HCEC 1CT (cell line): ENCODE results near the gene TSPAN32.
"Not testable (repeated sequence)": the region's sequence is repeated elsewhere in the genome, so short reads cannot be mapped to it uniquely, and the experiment has no call there.

ENCODE experiments used
- DNase-seq: peaks from one replicate; pipeline ENCODE4 v3.0.0-alpha.2; 2017

The TSPAN32 gene

DNA sequence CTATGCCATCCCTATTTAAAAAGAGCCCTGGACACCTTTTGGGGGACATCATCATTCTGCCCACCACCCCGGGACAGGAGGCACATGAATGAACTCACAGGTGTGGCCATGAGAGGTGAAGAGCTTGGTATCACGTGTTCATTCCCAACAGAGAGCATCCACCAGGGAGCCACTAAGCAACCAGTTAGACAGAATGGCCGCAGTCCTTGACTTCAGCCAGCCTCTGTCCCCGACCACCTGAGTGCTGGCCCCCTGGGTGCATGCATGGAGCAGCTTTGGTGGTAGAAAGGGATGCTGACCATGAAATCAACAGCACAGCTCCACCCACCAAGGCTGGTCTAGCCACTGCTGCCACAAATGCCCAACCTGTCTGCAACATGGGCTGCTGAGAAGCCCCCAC, 44.2 kb downstream of the TSPAN32 start:
- no peak for DNase-seq

DNA sequence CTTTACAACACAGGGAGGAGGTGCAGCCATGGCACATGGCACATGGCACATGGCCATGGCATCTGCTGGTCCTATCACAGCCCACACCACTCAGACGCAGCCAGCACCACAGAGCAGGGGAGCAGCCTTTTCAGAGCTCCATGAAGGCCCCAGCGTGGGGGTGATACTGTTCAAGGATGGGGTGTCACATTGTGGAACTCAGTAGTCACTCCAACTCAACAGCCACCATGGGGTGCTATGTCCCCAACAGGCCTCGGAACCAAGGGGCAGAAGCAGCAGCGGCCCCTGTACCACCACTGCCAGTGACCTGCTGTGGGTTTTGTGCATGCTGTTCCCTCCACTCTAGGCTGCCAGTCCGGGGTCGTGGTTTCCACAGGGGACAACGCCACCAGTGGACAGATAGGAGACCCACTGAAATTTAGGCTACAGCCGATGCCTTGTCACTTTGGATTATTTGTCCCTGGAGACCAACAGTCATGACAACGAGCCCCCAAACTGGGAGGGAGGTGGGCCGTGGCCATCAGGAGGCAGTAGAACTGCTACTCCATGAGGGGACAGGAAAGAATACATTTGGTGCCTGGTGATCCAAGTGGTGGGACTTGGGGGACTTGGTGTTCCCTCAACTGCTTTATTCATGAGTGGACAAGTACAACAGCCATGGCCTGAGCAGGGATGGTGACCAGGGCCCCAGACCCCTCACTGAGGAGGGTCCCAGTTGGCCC, 44.9 kb downstream of the TSPAN32 start:
- no peak for DNase-seq

DNA sequence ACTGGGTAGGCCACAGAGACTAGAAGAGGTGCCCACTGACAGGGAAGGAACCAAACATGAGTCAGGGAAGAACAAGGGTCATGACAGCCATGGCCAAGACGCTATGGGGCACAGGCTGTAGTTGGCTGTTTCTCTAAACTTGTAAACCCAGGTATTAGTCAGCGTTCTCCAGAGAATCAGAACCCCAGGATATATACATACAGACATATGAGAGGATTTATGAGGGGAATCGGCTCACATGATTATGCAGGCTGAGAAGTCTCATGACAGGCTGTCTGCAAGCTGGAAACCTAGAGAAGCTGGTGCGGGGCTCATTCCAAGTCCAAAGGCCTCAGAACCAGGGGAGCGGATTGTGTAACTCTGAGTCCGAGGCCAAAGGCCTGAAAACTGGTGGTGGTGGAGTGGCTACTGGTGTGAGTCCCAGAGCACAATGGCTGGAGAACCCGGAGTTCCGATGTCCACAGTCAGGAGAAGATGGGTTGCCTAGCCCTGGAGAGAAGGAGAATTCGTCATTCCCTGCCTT, 45.6 kb downstream of the TSPAN32 start:
- DNase-seq = no peak

DNA sequence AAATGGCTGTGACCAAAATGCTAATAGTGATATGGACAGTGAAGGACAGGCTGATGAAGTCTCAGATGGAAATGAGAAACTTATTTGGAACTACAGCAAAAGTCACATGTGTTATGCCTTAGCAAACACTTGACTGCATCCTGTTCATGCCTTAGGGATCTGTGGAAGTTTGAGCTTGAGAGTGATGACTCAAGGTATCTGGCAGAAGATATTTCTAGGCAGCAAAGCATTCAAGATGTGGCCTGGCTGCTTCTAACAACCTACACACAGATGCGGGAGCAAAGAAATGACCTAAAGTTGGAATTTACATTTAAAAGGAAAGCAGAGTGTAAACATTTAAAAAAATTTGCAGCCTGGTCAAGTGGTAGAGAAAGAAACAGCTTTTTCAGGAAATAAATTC, 47.2 kb downstream of the TSPAN32 start:
- DNase-seq = no peak

DNA sequence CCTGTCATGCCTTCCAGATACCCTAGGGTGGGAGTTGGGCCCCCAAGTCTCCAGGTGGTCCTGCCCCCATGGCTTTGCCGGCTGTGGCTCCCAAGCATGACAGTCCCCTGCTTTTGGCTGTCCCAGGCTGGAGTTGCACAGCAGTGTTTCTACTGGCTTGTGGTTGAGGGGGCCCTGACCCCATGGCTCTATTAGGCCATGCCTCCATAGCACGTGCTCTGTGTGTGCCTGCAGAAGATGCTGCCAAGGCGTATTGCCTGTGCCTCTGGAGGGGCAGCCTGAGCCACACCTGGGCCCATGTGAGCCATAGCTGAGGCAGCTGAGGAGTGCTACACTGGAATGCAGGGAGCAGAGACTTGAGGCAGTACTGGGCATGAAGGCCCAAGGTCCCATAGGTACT, 49.9 kb downstream of the TSPAN32 start:
- no peak for DNase-seq

DNA sequence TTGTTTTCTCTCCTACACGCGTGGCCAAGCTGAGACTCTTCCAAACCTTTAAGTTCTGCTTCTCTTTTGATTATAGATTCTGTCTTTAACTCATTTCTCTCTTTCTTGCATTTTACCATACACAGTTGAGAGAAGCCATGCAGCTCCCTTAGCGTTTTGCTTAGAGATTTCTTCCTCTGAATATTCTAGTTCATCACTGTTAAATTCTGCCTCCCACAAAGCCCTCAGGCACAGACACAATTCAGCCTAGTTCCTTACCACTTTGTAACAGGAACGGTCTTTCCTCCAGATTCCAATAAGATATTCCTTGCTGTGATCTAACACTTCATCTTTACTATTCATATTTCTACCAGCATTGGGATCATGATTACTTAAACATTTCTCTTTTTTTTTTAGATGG, 50.6 kb downstream of the TSPAN32 start:
- DNase-seq = no peak

DNA sequence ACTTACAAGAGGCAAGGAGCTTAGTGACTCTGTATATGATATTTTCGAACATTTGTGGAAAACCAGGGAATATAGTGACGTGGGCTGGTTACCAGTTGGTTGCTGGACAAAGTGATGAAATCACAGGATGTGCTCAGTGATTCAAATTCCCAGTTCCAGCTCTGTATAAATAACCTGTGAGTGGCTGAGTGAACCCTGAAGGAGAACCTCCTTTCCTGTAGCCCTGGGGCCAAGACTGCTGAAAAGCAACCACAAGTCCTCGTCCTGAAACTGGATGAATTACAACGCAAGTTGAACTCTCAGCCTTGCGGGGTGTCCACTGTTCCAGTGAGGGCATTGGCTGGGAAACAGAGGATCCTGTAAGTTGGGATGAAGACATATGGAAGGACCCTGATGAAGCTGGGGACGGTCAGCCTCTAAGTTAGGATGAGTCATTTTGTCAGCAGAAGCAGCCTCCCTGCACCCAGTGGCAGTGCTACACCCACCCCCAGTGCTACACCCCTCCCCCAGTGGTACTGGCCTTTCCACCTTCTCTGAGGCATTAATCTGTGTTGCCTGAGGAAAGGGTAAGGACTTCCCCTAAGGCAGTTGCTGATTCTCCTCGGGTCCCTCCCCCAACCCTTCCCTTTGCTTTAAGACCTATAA, 53.3 kb downstream of the TSPAN32 start:
- no peak for DNase-seq

DNA sequence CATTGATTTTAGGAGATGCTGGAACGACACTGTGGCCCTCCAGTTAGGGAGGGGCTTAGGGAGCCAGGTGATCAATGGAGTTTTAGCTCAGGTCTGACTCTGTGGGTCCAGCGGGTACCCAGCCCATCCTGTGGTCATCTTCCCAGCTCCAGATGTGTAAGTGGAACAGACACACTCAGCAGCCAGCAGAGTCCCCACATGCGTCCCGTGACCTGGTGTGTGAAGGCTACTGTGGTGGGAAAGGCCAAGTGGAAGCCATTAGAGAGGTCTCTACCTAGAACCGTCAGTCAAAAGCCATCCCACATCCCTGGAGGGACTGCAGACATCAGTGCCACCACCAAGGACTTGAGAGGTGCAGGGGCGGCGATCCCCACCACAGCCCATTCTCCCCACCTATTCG, 55.4 kb downstream of the TSPAN32 start:
- no peak for DNase-seq

DNA sequence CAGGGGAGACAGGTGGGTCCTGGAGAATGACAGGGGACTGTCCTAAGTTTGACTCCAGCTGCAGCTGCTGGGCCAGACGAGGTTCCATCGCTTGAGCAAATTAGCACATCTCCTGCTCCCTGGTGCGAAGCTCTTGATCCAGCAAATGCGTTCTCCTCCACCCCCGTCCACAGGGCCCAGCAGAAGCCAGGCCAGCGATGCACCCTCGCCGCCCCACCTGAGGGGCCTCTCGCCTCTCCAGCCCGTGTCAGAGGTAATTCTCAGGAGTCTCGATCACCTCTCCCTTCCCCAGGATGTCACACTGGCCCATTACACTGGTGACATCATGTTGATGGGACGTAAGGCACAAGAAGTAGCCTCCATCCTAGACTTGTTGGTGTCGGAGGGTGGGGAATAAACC, 55.8 kb downstream of the TSPAN32 start:
- DNase-seq = not testable (repeated sequence)

DNA sequence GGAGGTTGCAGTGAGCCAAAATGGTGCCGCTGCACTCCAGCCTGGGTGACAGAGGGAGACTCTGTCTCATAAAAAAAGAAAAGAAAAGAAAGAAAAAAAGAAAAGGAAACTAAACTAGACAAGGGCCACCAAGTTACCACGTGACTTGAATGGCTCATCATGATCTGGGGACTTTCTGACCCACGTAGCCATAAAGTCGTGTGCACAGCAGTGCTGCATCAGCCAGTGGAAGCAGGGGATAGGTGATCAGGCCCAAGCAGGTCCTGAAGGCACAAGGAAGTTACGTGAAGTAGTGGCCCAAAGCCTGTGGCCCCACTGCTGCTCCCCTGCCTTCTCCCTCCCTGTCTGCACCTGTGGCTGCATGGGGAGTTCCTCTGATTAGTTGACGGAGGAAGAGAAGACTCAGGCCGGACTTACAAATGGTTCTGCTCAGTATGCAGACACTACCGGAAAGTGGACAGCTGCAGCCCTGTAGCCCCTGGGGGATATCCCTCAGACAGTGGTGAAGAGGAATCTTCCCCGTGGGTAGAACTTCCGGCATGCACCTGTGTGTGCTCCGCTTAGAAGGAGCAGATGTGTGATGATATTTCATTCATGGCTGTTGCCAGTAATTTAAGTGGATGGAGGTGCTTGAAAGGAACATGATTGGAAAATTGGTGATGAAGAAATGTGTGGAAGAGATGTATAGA, 57.1 kb downstream of the TSPAN32 start:
- no peak for DNase-seq

DNA sequence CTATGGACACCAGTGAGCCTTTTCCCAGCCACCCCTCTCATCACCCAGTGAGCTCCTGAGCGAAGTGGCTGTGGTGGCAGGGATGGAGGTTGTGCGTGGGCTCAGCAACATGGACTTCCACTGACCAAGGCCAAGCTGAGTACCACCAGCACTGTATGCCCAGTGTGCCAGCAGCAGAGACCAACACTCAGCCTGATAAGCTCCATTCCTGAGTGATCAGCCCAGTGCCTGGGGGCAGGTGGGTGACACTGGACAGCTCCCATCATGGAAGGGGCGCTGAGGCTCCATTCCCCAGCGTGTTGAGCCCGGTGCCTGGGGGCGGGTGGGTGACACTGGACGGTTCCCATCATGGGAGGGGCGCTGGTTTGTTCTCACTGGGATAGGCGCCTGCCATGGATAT, 57.7 kb downstream of the TSPAN32 start:
- no peak for DNase-seq

DNA sequence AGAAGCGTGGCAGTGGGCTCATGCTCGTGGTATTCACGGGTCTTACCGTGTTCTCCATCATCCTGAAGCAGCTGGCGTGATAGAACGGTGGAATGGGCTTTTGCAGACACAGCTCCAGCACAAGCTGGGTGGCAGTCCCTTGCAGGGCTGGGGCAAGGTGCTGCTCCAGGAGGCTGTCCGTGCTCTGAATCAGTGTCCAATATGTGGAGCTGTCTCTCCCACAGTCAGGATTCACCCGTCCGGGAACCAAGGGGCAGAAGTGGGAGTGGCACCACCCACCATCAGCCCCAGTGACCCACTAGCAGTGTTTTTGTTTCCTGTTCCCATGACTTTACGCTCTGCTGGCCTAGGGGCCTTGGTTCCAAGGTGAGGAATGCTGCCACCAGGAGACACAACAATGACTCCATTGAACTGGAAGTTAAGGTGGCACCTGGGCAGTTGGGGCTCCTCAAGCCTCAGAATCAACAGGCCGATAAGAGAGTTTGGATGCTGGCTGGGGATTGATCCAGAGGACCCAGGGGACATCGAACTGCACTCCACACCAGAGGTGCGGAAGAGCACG, 58.3 kb downstream of the TSPAN32 start:
- DNase-seq = no peak

DNA sequence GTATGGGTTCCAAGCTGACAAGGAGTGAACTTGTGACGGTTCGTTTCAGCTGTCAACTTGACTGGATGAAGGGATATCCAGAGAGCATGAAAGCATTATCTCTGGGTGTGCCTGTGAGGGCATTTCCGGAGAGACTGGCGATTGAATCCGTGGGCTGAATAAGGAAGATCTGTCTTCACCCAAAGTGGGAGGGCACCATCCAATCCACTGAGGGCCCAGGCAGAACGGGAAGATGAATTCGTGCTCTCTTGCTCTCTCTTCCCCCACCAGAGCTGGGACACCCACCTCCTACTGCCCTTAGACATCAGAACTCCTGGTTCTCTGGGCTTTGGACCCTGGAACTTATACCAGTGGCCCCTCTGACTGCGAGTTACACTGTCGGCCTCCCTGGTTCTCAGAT, 59.8 kb downstream of the TSPAN32 start:
- DNase-seq = no peak

DNA sequence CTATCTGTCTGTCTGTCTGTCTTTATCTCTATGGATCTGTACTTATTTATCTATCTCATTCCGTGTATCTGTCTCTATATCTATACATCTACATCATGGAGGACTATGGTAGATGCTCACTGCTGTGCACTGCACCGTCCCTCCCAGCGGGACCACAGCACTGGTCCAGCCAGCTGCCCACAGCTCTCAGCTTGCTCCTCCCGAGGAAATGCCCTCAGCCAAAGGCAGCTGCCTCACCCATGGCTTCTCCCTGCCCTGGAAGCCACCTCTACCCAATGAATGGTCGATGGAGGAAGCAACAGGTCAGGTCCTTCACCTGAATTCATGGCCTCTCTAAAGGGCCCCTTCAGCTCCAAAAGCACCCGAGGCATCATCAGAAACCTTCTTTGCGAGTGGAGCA, 60.6 kb downstream of the TSPAN32 start:
- DNase-seq = no peak

DNA sequence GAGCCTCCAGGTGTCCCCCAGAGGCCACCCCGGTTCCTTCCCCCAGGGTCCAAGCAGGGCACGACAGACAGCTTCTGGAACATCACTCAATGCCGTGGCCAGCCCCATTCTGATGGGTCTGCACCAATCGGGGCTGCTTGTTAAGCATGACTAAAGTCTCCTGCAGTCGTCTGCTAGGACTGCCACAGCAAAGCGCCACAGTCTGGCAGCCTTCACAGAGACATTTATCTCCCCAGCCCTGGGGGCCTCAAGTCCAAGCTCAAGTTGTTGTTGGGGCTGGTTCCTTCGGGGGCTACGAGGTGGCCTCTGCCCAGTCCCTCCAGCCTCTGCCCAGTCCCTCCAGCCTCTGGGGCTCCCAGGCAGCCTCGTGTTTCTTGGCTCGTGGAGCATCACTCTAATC, 61.3 kb downstream of the TSPAN32 start:
- DNase-seq = no peak

DNA sequence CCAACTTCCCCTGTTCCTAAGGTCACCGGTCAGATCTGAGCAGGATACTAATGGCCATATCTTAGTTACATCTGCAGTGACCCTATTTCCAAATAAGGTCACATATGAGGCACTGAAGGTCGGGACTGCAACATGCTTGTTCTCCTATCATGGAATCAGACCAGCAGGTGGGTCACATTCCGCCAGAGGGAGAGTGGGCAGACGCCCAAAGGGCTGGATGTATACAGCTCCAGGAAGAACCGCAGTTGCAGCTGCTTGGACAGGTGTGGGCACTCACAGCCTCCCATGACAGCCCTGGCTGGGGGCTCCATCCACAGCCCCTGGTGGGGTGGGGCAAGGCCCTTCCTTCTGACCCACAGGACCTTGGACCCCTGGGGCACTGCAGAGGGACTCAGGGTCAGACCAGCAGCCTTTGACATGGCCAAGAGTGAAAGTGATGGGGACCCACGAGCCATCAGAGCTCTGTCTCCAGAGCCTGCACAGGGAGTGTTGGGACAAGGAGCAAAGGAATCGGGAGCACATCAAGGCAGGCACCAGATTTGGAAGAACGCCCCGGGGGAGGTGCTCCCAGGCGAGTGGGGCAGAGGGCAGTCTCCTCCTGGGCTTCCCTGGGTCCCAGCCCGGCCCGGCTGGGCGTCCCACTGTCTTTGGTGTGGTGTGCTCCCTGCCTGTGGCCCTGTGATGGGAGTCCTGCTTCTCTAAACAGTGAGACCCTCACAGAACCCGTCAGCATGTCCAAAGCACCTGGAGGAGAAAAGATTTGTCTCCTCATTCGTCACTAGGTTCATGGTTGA, 62.0 kb downstream of the TSPAN32 start:
- no peak for DNase-seq

DNA sequence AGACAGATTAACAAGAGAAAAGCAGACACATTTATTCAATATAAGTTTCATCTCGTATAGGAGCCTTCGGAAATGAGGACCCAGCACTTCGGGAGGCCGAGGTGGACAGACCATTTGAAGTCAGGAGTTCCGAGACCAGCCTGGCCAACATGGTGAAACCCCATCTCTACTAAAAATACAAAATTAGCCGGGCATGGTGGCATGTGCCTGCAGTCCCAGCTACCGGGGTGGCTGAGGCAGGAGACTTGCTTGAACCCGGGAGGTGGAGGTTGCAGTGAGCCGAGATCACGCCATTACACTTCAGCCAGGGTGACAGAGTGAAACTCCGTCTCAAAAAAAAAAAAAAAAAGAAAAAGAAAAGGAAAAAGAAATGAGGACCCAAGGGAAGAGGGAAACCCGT, 62.6 kb downstream of the TSPAN32 start:
- DNase-seq = not testable (repeated sequence)

DNA sequence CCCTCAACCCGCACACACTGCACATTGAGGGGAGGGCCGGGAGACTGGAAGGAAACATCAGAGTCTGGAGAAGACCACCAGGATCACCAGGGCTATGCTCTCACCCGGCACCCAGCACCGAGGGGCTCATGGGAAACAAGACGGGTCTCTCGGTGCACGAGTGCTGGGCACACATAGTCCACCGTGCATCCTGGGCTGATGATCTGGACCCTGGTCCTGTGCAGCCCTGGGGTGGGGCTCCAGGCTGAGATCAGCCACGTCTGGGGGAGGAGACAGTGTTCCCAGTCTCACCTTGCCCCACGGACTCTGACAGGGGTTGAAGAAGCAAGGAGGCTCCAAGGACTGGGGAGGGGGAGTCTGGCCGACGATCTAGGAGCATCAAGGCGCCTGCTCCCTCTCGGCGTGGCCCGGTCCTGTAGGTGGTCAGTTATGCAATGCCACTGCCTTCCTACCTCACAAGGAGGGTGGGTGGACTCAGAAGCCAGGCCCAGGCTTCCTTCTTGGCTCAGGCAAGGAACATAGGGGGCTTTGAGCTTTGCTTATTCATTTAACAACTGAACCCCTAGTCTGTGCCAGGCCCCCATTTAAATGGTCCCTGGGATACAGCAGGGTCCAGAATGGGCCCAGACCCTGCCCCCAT, 63.9 kb downstream of the TSPAN32 start:
- DNase-seq = no peak

DNA sequence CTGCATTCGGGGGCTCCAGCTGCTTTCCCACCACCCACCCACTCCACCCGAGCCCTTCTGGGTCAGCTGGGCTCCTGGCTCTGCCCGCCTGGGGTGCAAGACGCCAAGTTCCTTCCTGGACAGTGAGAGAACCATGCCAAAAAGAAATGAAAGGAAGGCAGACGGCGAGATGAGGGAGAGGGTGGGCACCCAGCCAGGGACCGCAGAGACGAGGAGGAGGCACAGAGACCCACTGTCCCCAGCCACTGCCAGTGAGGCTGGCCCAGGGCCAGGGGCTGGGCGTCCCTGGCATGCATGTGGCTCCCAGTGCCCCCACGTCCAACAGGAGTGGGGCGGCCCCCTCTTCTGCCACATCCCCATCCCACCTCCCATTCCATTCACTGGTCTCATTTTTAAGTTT, 64.5 kb downstream of the TSPAN32 start:
- no peak for DNase-seq

DNA sequence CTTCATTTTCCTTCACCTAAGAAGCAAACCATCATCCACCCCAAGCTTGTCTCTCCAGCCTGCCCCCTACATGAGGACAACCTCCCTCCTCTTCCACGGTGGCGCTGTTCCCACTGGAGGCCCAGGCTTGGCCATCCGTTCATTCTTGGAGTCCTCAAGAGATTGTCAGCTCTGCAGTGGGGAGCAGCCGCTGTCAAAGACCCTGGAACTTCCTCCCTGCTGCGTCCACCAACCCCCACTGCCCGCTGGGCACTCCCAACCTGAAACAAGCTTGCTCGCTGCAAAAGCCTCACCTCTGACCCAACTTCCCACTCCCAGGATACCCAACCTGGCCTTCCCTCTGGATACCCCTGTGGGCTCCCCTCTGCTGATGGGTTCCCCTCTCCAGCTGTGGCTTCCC, 64.9 kb downstream of the TSPAN32 start:
- DNase-seq = no peak

DNA sequence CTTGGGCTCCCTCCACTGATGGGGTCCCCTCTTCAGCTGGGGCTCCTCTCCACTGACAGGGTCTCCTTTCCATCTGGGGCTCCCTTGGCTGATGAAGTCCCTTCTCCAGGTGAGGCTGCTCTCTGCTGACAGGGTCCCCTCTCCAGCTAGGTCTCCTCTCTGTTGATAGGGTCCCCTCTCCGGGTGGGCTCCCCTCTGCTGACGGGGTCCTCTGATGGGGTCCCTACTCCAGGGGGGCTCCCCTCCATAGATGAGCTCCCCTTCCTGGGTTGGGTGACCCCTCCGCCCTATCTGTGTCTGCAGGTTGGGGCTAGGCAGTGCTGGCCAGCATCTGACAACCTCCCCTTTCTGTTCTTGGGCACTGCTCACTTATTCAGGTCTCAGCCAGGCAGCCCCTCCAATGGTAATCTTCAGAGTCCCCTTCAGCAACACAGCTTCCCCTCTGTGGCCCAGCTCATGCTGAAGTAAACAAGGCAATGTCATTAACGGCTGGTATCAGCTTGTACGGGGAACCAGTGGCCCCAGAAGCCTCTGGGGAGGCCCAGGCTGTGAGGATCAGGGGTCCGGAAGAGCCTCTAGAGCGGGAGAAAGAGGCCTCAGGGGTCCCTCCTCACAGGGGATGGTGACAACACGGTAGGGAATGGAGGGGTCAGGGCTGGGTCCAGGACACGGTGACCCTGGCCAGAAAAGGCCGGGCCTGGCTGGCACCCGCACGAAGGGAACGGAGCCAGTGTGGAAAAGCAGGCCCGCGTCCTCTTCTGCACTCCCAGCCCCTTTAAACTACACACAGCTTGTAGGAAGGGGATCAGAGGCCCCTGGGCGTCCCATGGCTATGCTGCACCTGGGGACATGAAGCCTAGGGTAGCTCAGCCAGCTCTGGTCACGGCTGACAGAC, 65.7 kb downstream of the TSPAN32 start:
- DNase-seq = no peak
